ENCODE data around the gene ARFGAP3.

The ARFGAP3 gene

DNA sequence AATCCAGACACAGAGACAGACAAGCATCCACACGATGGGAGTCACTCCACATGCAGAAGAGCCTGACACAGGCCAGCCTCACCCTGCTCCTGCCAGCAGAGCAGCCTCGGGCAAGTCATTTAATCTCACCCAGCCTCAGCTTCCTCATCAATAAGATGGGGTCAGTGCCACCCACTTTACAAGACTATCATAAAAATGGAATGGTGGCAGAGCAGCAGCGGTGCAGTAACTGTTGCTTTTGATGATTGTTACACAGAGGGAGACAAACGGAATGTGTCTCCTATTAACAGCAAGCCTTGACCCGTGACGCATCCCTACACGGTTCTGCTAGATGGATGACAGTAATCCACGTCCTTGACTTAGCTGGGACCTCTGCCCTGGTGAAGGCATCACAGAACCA lies 26.0 kb upstream of the ARFGAP3 start:
- TF ChIP-seq, protein P1, sequence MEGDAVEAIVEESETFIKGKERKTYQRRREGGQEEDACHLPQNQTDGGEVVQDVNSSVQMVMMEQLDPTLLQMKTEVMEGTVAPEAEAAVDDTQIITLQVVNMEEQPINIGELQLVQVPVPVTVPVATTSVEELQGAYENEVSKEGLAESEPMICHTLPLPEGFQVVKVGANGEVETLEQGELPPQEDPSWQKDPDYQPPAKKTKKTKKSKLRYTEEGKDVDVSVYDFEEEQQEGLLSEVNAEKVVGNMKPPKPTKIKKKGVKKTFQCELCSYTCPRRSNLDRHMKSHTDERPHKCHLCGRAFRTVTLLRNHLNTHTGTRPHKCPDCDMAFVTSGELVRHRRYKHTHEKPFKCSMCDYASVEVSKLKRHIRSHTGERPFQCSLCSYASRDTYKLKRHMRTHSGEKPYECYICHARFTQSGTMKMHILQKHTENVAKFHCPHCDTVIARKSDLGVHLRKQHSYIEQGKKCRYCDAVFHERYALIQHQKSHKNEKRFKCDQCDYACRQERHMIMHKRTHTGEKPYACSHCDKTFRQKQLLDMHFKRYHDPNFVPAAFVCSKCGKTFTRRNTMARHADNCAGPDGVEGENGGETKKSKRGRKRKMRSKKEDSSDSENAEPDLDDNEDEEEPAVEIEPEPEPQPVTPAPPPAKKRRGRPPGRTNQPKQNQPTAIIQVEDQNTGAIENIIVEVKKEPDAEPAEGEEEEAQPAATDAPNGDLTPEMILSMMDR (IDR thresholded peaks at IDR 0.05; ENCODE audit: extremely low read depth, missing control alignments), result no peak
- DNase-seq (ENCODE audit: low spot score), result no peak

- no peak for DNase-seq (ENCODE audit: low spot score)
- TF ChIP-seq, protein P1 (IDR thresholded peaks at IDR 0.05; ENCODE audit: extremely low read depth, missing control alignments), result no peak
Observed at GRCh38 chr22:42881982-42882656, 25.0 kb upstream of the ARFGAP3 start.

GRCh38 chr22:42881298-42881697 lies 24.2 kb upstream of the ARFGAP3 start:
- TF ChIP-seq, protein P1 (IDR thresholded peaks at IDR 0.05; ENCODE audit: extremely low read depth, missing control alignments), result no peak
- DNase-seq (ENCODE audit: low spot score), result no peak

GRCh38 chr22:42880815-42881214 lies 23.7 kb upstream of the ARFGAP3 start:
- TF ChIP-seq, protein P1 (IDR thresholded peaks at IDR 0.05; ENCODE audit: extremely low read depth, missing control alignments), result no peak
- no peak for DNase-seq (ENCODE audit: low spot score)

GRCh38 chr22:42879371-42880021 lies 22.4 kb upstream of the ARFGAP3 start:
- TF ChIP-seq, protein P1 (IDR thresholded peaks at IDR 0.05; ENCODE audit: extremely low read depth, missing control alignments), result no peak
- no peak for DNase-seq (ENCODE audit: low spot score)

DNA sequence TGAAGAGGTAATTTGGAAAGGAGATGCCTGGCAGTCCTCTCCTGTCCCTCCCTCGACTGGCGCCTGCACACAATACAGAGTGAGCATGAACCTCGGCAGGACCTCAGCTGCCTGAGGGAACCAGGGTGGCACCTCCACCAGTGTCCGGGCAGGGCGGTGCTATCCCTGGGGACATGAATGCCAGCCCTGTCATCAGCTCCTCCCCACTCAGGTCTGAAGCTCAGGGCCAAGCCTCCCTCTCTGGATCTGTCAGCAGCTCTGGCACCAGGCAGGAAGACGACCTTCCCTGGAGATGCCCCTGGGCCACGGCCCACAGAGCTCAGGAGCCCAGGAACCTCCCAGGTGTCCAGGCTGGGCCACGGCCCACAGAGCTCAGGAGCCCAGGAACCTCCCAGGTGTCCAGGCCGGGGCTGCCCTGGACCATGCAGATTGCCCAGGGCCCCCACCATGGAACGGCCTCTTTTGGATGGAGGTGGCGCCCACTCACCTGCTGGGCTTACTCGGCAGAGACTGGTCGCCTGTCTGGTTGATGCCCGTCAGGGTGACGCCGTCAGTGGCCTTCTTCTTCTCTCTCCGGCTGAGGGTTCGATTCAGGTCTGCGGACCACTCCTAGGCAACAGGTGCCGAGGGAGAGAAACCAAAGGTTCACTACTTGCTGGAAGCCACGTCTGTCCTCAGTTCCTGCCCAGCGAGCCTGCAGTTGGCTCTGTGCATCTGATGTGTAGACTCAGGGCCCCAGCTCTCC lies 21.7 kb upstream of the ARFGAP3 start:
- DNase-seq (ENCODE audit: low spot score), result no peak
- TF ChIP-seq, protein P1 (IDR thresholded peaks at IDR 0.05; ENCODE audit: extremely low read depth, missing control alignments), result no peak

Measured in GM20000 (cell line).